SK-MEL-5 (cell line): ENCODE measurements around the gene CSRNP3. TPM values are rescaled to one million over a fixed set of nuclear protein-coding genes. Genes with fewer than 3 reads are reported as not detected.
"Not testable (repeated sequence)": the region's sequence is repeated elsewhere in the genome, so short reads cannot be mapped to it uniquely, and the experiment has no call there.

Experiments used
- DNase-seq: peaks from one replicate; pipeline ENCODE4 v3.0.0-alpha.2; 2016; ENCODE audit warnings: low read depth, low spot score
- in situ Hi-C: cut with HindIII; loops from 2 replicates; pipeline ENCODE4 v1.10.0; 2016; ENCODE audit warnings: low sequenced_read_pairs, high pct_unique_total_duplicates, low pct_unique_long_range_greater_than_20kb
- total RNA-seq: library from RNA; depleted of rRNA; stranded (reverse); fragments of >200 nt; shearing (Covaris generic); gene quantifications from 2 replicates; pipeline ENCODE4 v1.2.3, GENCODE V29; 2014

CSRNP3 gene
- total RNA-seq, 1 experiment from 2014 or later = 0.45 TPM

DNA sequence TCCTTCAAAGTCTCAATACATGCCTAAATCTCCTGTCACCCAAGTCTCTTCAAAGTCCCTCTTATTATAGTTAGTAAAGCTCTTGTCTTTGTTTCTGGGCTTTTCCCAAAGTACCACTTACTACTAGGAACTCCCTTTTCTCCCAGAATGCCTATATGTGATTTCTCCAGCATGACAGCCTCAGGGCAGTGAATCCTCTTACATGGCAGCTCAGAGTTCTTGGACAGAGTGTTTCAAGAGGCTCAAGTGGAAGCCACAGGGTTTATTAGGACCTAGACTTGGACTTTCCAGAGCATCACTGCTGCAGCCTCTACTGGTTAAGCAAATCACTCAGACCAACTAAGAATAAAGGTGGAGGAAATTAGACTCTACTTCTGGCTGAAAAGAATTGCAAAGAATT lies 98.9 kb downstream of the CSRNP3 start:
- in situ Hi-C loops = no loop called here
- no peak for DNase-seq

DNA sequence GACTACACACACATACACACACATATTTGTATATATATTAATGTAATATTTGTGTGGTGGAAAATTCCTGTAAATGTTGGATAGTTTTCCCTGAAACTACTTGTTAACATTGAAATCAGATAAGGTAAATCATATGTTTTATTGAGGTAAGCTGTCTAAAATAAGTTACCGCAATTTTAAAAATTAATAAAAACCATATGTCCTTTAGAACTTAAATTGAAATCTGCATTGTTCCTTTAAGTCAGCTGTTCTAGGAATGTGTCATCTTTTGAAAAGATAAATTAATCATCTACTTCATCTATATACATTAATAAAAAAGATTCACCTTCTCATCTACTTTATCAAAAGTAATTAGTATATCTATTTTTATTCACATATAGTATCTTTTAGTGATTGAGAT lies 102.0 kb downstream of the CSRNP3 start:
- no peak for DNase-seq
- in situ Hi-C loops = no loop called here

DNA sequence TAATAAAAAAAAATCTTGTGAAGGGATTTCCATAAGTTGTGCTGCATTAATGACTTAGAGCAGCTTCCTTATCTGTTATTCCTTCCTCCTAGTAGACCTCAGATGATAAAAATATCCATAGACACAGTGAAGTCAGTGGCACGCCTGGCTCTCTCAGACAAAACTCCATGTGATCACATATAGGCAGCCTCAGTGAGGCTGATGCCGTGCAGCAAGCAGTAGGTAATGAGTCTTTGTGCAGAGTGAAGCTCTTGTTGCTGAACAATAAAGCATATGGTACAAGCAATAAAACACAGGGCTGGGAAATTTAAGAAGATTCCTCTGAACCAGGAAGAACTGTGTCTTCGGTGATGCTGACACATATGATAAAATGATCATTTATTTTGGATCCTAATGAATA lies 102.7 kb downstream of the CSRNP3 start:
- in situ Hi-C loops = no loop called here
- DNase-seq = peak; percentile 77

DNA sequence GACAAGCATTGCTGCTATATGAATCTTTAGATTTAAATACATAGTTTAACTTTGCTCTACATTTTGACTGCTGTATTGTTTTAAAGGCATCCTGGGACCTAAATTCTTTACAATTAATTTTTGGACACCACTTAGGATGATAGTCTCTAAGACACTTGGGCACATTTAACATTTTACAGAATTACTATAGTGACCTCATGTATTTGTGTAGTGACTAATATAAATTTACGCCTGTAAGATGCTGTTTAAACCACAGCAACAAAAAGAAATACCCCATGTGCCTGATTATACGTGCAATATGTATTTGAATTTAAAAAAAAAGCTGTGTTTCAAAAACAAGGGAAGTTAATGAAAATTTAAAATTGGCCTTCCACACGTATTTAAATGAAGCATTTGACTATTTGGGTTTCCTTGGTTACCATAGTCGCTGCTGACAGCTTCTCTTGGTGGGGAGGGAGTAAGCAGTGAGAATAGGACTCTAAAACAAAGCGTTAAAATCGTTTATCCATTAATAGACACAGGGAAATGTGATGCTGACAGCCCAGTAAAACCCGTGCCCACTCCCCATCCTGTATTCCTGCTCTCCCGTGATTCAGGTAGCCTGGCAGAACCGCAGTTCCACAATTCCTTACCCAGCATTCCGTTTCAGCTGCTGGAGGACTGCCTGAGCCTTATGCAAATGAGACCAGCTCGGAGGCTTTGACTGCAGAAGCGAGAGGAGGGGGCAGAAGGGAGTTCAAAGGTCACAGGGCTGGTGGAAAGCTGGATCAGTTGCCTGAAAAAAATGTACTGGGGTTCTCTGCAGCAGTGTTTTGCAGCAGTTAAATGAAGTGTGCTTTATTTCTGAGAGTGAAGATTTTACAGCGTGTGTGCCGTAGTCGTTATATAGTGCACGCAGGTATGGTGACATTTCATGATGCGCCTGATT lies 104.3 kb downstream of the CSRNP3 start:
- DNase-seq = no peak
- in situ Hi-C loops = no loop called here

DNA sequence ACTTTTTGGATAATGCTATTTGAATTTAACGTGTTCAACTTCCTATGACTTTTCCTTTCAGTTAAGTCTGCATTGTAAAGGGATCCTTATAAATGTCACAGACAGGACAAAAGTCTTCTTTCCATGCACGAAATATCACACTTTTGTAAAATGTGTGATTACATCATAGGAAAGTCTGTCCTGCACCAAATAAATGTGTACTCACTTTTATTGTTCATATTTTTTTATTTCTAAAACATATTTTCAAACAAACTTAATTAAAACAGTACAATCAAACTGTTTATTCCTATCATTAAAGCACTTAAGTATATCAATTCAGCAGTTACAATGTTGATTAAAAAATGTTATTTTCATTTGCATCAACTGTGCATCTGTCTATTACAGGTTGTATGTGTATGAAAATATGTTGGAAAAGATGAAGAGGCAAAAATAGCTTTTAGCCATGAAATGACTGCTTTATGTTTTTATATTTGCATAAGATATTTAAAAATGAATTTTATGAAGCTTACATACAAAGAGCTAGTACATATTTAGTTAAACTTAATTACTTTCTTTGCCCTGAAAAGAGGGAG lies 105.6 kb downstream of the CSRNP3 start:
- in situ Hi-C loops = no loop called here
- DNase-seq = no peak

DNA sequence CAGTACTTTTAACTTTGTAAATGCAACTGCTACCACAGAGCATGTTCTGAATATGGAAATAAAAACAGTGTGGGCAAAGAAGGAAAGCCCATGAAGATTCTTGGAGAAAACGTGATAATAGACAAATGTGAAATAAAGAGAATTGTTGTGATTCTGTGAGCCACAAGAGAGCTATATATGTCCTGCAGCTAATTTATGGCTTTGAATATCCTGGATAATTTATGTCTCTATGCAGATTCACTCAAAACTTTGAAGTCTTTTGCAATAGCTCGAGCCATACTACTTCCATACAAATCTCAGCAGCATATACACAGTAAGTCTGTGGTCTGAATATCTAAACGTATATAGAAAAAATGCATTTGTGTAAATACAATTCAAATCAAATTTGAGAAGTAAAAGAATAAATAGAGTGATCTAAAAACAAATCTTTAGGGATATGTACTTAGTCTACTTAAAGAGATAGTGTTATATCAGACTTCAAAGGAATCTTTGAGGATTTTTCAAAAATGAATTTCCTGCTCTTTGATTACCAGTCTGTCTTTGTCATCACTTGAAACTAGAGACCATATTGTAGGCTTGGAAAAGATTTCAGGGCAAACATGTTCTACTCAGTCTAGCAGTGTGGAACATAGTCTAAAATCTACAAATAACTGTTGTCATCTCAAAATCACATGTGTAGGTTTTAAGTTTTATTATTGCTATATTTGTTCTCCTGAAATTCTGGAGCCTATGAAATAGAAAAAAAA lies 107.1 kb downstream of the CSRNP3 start:
- in situ Hi-C loops = no loop called here
- peak; percentile 37 for DNase-seq

DNA sequence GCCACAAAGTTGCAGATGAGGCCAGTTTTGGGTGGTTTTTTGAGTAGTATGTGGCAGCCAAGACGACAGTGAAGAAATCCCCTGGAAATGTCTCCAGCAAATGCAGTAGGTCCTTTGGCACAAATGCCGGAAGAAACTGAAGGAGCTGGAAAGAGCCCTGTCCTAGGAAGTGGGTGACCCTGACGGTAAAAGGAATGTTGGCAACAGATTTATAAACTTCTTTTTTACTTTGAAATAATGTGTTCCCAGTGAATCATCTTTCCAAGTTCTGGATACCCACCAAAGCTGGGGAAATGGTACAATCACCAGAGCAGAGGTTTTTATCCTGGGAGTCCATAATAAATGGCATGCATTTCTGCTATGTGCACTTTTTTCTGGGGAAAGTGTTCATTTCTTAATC lies 112.9 kb downstream of the CSRNP3 start:
- in situ Hi-C loops = no loop called here
- DNase-seq = no peak

DNA sequence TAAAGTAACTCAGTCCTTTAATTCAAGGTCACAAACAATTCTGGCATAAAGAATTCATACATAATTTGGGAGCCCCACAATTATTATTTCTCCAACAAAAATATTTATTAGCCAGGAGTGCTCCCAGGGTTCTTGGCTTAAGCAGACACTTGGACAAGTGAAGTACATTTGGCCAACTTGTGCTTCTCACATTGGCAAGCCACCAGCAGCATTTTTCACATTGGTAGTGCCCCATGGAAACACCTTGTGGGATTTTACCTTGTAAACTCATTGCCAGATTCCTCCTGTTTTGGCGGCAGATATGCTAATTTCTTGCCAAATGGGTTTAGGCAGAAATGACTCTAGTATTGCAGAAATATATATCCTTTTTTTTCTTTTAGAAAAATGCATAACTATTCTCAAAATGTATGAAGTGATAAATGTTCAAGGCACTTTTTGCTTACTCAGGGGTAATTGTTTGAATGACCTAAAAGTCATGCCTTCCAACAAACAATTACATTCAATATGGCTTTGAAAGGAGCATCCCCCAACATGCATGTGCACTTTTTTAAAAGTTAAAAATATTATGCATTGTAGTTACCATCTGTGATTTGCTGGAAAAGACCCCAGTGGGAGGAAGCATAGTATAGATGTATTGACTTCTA lies 113.5 kb downstream of the CSRNP3 start:
- in situ Hi-C loops = no loop called here
- no peak for DNase-seq

DNA sequence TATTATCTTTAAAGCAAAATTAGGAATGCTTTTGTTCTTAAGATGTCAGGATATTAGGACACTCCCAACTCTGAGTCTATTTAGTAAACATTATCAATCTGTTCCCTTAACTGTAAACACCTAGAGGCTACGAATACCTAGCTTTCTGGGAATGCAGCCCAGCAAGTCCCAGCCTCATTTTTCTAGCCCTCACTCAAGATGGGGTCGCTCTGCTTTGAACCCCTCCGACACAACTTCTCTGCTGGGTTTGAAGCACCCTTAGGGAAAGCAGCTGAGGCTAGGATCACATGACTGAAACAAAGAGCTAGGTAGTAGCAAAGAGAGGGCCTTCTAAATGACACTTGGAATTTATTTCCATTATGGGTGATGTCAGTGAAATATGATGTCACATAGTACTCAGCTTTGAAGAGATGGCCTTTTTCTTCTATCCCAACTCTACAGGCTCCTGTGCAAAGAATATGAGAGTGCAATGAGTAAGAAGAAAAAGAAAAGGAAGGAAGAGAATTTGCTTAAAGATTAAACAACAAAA lies 114.7 kb downstream of the CSRNP3 start:
- no peak for DNase-seq
- in situ Hi-C loops = no loop called here

DNA sequence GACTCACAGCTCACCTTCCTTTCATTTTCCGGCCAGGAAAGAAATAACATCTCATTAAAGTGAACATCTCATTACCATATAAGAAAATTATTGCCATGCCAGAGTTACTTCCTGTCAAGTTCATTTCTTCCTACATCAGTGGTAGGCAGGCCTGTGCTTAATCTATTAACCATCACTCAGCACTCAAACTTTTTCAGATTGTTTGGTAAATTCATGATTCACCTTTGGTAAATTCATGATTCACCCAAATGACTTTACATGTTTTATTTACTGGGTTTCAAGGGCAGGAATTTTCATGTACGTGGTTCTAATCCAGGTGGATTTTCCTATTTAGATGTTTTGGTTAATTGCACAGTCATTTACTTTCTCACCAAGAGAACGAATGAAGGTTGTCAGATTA lies 116.5 kb downstream of the CSRNP3 start:
- in situ Hi-C loops = no loop called here
- DNase-seq = no peak

DNA sequence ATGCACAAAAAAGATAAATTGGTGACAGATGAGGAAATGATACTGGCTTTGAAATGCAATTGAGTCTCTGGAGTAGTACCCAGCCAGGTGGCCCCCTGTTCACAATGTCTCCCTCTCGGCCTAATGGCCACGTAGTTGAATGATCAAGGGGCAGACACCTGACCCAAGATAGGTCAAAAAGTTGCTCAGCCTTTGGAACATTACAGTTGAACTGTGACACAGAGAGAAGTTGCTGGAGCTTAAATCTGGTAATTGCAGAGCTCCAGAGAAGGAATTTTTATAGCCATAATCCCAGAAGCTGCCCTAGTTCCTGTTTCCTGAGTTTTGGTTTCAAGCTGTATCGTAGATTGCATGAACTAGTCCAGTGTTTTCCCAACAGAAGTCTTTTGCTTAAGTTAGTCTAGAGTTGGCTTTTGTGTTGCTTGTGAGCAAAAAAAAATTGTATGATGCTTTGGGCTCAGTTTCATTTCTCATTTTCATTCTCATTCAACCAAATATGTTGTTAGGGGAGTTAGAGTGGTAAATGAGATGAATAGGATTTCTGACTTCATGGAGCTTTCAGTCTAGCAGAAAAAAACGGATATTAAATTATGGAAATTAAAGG lies 117.9 kb downstream of the CSRNP3 start:
- in situ Hi-C loops = no loop called here
- DNase-seq = no peak

DNA sequence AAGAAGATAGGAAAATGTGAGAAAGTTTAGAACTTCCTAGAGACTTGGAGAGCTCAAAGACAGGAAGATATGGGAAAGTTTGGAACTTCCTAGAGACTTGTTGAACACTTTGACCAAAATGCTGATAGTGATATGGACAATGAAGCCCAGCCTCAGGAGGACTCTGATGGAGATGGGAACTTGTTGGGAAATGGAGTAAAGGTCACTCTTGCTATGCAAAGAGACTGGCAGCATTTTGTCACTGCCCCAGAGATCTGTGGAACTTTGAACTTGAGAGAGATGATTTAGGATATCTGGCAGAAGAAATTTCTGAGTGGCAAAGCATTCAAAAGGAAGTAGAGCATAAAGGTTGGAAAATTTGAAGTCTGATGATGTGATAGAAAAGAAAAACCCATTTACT lies 121.5 kb downstream of the CSRNP3 start:
- in situ Hi-C loops, DNase-seq: not testable (repeated sequence)

DNA sequence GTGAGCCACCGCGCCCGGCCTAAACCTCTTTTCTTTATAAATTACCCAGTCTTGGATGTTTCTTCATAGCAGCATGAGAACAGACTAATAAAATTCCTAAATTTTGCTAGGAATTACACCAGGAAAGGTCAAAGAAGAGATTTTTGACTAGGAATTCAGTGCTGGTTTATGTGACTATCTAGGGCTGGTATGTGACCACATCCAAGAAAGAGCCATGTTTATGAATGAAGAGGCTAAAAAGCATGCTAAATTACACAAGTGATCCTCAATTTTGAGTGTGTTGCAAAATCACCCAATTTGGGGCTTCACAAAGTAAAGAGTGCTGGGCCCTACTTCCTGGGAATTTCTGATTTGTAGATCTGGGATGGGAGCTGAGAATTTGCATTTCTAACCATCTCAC lies 123.6 kb downstream of the CSRNP3 start:
- no peak for DNase-seq
- in situ Hi-C loops = no loop called here

DNA sequence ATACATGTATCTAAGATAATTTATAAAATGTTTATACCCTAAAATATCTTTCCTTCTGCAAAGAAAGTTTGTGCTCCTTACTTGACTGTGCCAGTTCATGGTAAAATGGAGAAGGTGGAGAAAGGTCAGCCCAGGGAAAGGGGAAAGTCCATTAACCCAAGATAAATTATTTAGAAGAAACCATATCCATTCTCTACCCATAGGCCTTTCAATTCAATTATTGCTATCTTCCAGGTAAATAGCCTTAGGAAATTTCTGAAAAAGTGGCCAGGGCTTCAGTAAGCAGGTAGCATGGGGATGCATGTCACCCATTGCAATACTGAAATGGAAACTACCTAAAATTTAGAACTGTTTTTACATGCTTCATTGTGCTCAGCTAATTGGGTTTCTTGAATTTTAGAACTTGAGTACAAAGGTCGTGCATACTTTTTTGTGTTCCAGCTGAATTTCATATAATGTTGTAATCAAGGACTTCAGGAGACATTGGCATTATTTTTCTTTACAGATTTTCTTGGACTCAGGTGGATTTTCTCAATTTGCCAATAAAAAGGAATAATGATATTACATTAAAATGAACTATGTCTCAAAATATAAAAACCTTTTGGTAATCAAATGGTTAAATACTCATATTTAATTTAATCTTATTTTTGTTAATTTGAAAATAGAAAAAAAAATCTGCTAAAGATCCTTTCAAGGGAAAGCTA lies 124.9 kb downstream of the CSRNP3 start:
- no peak for DNase-seq
- in situ Hi-C loops = no loop called here

DNA sequence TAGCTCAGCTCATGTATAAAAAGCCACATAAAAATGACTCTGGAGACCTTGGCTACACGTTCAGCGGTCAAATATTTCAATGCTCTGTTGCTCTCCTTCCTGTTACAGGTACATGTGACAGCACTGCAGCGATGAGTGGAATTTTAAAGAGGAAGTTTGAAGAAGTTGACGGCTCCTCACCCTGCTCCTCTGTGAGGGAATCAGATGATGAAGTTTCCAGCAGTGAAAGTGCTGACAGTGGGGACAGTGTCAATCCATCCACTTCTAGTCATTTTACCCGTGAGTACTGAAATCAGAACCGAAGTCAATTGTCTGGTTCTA lies 125.4 kb downstream of the CSRNP3 start:
- in situ Hi-C loops = no loop called here

DNA sequence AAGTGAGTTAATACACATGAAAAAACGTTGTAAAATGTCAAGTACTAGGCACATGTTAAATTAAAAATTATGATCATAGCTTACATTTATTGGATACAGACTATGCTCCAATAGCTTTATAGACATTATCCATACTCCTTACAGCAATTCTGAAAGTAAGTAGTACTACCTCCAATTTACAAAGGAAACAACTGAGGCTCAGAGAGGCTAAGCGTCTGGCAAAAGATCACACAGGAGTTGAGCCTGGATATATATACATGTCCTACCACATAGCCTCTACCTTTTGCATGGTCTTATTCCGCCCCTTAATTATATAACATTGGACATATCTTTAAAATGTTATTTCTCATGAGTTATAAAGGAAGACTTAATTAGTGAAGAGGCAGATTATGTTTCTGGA lies 127.3 kb downstream of the CSRNP3 start:
- in situ Hi-C loops = no loop called here
- no peak for DNase-seq

More for the DNA sequence above, 125.4 kb downstream of the CSRNP3 start:
- no peak for DNase-seq
